T47D (cell line): ENCODE data around the gene TOMT.
"Not testable (repeated sequence)": the region's sequence is repeated elsewhere in the genome, so short reads cannot be mapped to it uniquely, and the experiment has no call there.

Source experiments
- DNase-seq, 2 experiments: peaks; one replicate each; pipeline versions ENCODE4 v3.0.0 to v3.0.0-alpha.2; 2011 to 2012; ENCODE audit warnings: low read depth in 1 of 2, low spot score in 1 of 2
- JUND ChIP-seq: IDR thresholded peaks from 2 replicates; pipeline ENCODE4 v1.6.1; 2012; ENCODE audit warnings: low read depth
- in situ Hi-C: cut with HindIII; loops from 2 replicates; pipeline ENCODE4 v1.10.0; 2016; ENCODE audit warnings: low sequenced_read_pairs, low pct_unique_long_range_greater_than_20kb

Gene TOMT

GRCh38 chr11:72144807-72145565 lies 39.3 kb downstream of the TOMT start:
- in situ Hi-C loops: no loop called here
- no peak for DNase-seq
- TF ChIP-seq JUND: no peak

- in situ Hi-C loops: no loop called here
- no peak for DNase-seq
- no peak for TF ChIP-seq JUND
Measured at GRCh38 chr11:72146625-72147024, 40.9 kb downstream of the TOMT start.

GRCh38 chr11:72150882-72151281 lies 45.2 kb downstream of the TOMT start:
- in situ Hi-C loops: no loop called here
- DNase-seq: no peak
- no peak for TF ChIP-seq JUND

GRCh38 chr11:72153874-72154273 lies 48.1 kb downstream of the TOMT start:
- in situ Hi-C loops, DNase-seq: not testable (repeated sequence)

- no peak for TF ChIP-seq JUND
- in situ Hi-C loops: no loop called here
- no peak for DNase-seq
Measured at GRCh38 chr11:72154816-72155215, 49.1 kb downstream of the TOMT start.

- DNase-seq: no peak
- in situ Hi-C loops: no loop called here
- TF ChIP-seq JUND: no peak
Measured at GRCh38 chr11:72155751-72156150, 50.0 kb downstream of the TOMT start.

GRCh38 chr11:72157131-72157530 lies 51.4 kb downstream of the TOMT start:
- no peak for DNase-seq
- in situ Hi-C loops: no loop called here
- no peak for TF ChIP-seq JUND
